HFFc6 (cell line): ENCODE results near the gene EVA1A. TPM values are rescaled to one million over a fixed set of nuclear protein-coding genes. Genes with fewer than 3 reads are reported as not detected.

Experiments
- DNase-seq: peaks from one replicate; pipeline ENCODE4 v3.0.0-alpha.2; 2018
- H3K27ac Mint-ChIP-seq: 2 replicates; pipeline ENCODE4 v1.8.0; 2020; ENCODE audit warnings: mild to moderate bottlenecking, mixed read lengths
- H3K27me3 Mint-ChIP-seq: 2 replicates; pipeline ENCODE4 v1.8.0; 2021; ENCODE audit warnings: mild to moderate bottlenecking, moderate library complexity, mixed read lengths; ENCODE audit not compliant: insufficient read depth
- H3K36me3 Mint-ChIP-seq: 2 replicates; pipeline ENCODE4 v1.8.0; 2021; ENCODE audit warnings: low read depth, mixed read lengths
- H3K4me1 Mint-ChIP-seq: 2 replicates; pipeline ENCODE4 v1.8.0; 2020; ENCODE audit warnings: low read depth, mixed read lengths
- H3K4me3 Mint-ChIP-seq: 2 replicates; pipeline ENCODE4 v1.8.0; 2020; ENCODE audit warnings: mild to moderate bottlenecking, moderate library complexity, mixed read lengths
- H3K9me3 Mint-ChIP-seq: 2 replicates; pipeline ENCODE4 v1.8.0; 2020; ENCODE audit warnings: mild to moderate bottlenecking, mixed read lengths
- total RNA-seq, 6 experiments: library from RNA; stranded (reverse); fragmentation: NEBNext Ultra II Directional; extraction: Animal tissue kit (Norgen Biotek cat#: 25700); gene quantifications; 2 replicates in 1 of 6; 3 replicates in 5 of 6; pipeline ENCODE4 v1.2.3, GENCODE V29; 2021
- TF ChIP-seq, protein P1 (sequence below): fragments of 200-600 bp; sonication (generic); IDR thresholded peaks from 2 replicates; pipeline ENCODE4 v1.5.0; 2021; ENCODE audit warnings: antibody characterized with exemption, mild to moderate bottlenecking

Gene EVA1A
- total RNA-seq, 6 experiments from 2014 or later, result 61.7 to 75.2 (median 68.8) TPM

DNA sequence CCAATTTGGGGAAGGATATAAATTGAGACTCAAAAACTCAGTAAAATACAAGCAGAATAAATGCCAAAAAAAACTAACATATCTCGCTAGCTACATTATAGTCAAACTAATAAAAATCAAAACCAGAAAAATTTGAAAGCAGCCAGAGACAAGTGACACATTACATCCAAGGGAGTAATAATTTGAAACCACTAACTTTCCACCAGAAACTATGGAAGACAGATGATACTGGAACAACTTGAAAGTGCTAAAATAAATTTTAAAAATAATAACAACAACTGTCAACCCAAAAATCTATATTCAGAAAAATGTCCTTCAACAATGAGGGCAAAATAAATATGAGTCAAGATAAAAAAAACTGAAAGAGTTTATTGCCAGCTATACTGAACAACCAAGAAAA lies 110.7 kb downstream of the EVA1A start:
- no peak overlapping the region for H3K27ac Mint-ChIP-seq
- H3K27me3 Mint-ChIP-seq, result peaks cover 7% of the 10 kb centered on the region
- TF ChIP-seq, protein P1, sequence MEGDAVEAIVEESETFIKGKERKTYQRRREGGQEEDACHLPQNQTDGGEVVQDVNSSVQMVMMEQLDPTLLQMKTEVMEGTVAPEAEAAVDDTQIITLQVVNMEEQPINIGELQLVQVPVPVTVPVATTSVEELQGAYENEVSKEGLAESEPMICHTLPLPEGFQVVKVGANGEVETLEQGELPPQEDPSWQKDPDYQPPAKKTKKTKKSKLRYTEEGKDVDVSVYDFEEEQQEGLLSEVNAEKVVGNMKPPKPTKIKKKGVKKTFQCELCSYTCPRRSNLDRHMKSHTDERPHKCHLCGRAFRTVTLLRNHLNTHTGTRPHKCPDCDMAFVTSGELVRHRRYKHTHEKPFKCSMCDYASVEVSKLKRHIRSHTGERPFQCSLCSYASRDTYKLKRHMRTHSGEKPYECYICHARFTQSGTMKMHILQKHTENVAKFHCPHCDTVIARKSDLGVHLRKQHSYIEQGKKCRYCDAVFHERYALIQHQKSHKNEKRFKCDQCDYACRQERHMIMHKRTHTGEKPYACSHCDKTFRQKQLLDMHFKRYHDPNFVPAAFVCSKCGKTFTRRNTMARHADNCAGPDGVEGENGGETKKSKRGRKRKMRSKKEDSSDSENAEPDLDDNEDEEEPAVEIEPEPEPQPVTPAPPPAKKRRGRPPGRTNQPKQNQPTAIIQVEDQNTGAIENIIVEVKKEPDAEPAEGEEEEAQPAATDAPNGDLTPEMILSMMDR, result no peak
- no peak overlapping the region for H3K4me3 Mint-ChIP-seq
- H3K36me3 Mint-ChIP-seq, result peaks cover 18% of the 10 kb centered on the region
- H3K4me1 Mint-ChIP-seq, result no peaks in the 10 kb centered on the region
- H3K9me3 Mint-ChIP-seq, result peaks cover 21% of the 10 kb centered on the region
- DNase-seq, result no peak

DNA sequence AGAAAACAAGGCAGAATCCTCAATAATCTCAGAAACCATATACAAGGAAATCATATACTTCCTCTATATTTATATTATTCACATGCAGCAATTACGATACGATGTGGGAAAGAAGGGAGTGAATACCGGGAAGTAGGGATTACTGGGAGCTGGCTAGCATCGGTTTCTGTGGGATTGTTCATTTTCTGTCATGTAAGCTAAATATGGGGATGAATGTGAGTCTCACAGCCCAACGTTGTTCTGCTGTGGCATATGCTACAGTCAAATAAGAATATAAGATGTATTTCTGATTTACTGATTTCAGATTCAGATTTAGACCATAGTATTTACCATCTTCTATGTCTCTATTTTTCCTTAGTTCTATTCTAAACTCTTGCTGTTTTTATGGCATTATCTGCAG lies 113.6 kb downstream of the EVA1A start:
- no peak for DNase-seq
- Mint-ChIP-seq H3K36me3 (peaks cover 18% of the 10 kb centered on the region), H3K4me1 (no peaks in the 10 kb centered on the region), H3K9me3 (peaks cover 21% of the 10 kb centered on the region), H3K27me3 (peaks cover 7% of the 10 kb centered on the region), H3K4me3 (no peak overlapping the region), H3K27ac (no peak overlapping the region)
- TF ChIP-seq, protein P1, result no peak

Other genes with a start within 250 kb of the EVA1A start
- gene MRPL19, start 85.8 kb upstream of the EVA1A start, total RNA-seq, result 10 to 100 TPM; 61.0 to 66.1 (median 63.1) TPM
- 10 to 100 TPM in 5 of 6 experiments, 1 to 10 TPM in 1; 9.8 to 16.0 (median 13.0) TPM for gene GCFC2, start 150.0 kb upstream of the EVA1A start, total RNA-seq